ENCODE results near the gene MYO1B. TPM values are rescaled to one million over a fixed set of nuclear protein-coding genes. Genes with fewer than 3 reads are reported as not detected.

The MYO1B gene
- total and polyA plus RNA-seq, 2 experiments from 2014 or later: 26.4 to 70.6 TPM

GRCh38 chr2:191209340-191209739 lies 35.9 kb upstream of the MYO1B start:
- Histone ChIP-seq H3K27me3 (ENCODE audit: insufficient read depth) (no peaks in the 10 kb centered on the region), H4K20me1 (replicated peaks; ENCODE audit: insufficient read depth) (no peaks in the 10 kb centered on the region), H3F3A (replicated peaks; ENCODE audit: low read depth) (no peaks in the 10 kb centered on the region), H3K4me3 (no peak overlapping the region), H2AFZ (no peak overlapping the region), H3K4me2 (no peak overlapping the region), H3K36me3 (ENCODE audit: insufficient read depth) (no peaks in the 10 kb centered on the region; the same call in 1 of the 2 replicates), H3K27ac (ENCODE audit: low read depth) (no peak overlapping the region), H3K4me1 (ENCODE audit: insufficient read depth) (no peaks in the 10 kb centered on the region), H3K79me2 (replicated peaks; ENCODE audit: insufficient read depth) (no peaks in the 10 kb centered on the region), H3K9me2 (ENCODE audit: insufficient read depth) (no peaks in the 10 kb centered on the region)
- Mint-ChIP-seq H3K4me3 (no peak overlapping the region), H3K36me3 (ENCODE audit: low read depth) (no peaks in the 10 kb centered on the region; the same call in 2 of the 3 replicates), H3K9me3 (peaks cover 9% of the 10 kb centered on the region; the same call in 1 of the 3 replicates), H3K27ac (no peak overlapping the region), H3K4me1 (peaks cover 2% of the 10 kb centered on the region; the same call in 2 of the 3 replicates), H3K27me3 (ENCODE audit: insufficient read depth, low read depth, poor library complexity) (no peaks in the 10 kb centered on the region)
- no peak for ATAC-seq
- no peak for DNase-seq (ENCODE audit: low spot score)
- TF ChIP-seq ZNF462 (CRISPR knock-in tag; IDR thresholded peaks at IDR 0.05) (no peak), ZNF331 (CRISPR knock-in tag; IDR thresholded peaks at IDR 0.05; ENCODE audit: low read depth) (no peak), JUNB (IDR thresholded peaks at IDR 0.05; ENCODE audit: unreplicated experiment) (no peak), NANOG (IDR thresholded peaks at IDR 0.05; ENCODE audit: borderline replicate concordance) (no peak), STAT1 (IDR thresholded peaks at IDR 0.05; ENCODE audit: unreplicated experiment) (no peak), ETS1 (IDR thresholded peaks at IDR 0.05) (no peak), ZNF114 (CRISPR knock-in tag; IDR thresholded peaks at IDR 0.05) (no peak), POLR2AphosphoS5 (IDR thresholded peaks at IDR 0.05; ENCODE audit: low read depth) (no peak), EZH2 (IDR thresholded peaks at IDR 0.05; ENCODE audit: low read depth, unreplicated experiment) (no peak)
- TF ChIP-seq, protein P1, sequence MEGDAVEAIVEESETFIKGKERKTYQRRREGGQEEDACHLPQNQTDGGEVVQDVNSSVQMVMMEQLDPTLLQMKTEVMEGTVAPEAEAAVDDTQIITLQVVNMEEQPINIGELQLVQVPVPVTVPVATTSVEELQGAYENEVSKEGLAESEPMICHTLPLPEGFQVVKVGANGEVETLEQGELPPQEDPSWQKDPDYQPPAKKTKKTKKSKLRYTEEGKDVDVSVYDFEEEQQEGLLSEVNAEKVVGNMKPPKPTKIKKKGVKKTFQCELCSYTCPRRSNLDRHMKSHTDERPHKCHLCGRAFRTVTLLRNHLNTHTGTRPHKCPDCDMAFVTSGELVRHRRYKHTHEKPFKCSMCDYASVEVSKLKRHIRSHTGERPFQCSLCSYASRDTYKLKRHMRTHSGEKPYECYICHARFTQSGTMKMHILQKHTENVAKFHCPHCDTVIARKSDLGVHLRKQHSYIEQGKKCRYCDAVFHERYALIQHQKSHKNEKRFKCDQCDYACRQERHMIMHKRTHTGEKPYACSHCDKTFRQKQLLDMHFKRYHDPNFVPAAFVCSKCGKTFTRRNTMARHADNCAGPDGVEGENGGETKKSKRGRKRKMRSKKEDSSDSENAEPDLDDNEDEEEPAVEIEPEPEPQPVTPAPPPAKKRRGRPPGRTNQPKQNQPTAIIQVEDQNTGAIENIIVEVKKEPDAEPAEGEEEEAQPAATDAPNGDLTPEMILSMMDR (conservative IDR thresholded peaks at IDR 0.05; ENCODE audit: low read depth in 2 of 2): no peak
